ENCODE data around the gene KCNE5.
"Not testable (repeated sequence)": the region's sequence is repeated elsewhere in the genome, so short reads cannot be mapped to it uniquely, and the experiment has no call there.

Gene KCNE5, protein sequence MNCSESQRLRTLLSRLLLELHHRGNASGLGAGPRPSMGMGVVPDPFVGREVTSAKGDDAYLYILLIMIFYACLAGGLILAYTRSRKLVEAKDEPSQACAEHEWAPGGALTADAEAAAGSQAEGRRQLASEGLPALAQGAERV
- long read RNA-seq, donor 1, transcript KCNE5-201 (1 exons, 1,473 nt): major isoform, 5 of 5 reads
- long read RNA-seq, donor 1, partial matches to known transcripts: 0 of 5 reads
- long read RNA-seq, donor 1, other reads (novel, unspliced or antisense): 0 of 5 reads
- long read RNA-seq, donor 2, partial matches to known transcripts: 0 of 1 reads
- long read RNA-seq, donor 2, other reads (novel, unspliced or antisense): 0 of 1 reads
- long read RNA-seq, donor 3, partial matches to known transcripts: 0 of 2 reads
- long read RNA-seq, donor 3, other reads (novel, unspliced or antisense): 0 of 2 reads
- long read RNA-seq, donor 4, partial matches to known transcripts: 0 of 4 reads
- long read RNA-seq, donor 4, other reads (novel, unspliced or antisense): 0 of 4 reads
- long read RNA-seq, donor 5, transcript KCNE5-201 (1 exons, 1,473 nt): major isoform, 6 of 6 reads
- long read RNA-seq, donor 5, partial matches to known transcripts: 0 of 6 reads
- long read RNA-seq, donor 5, other reads (novel, unspliced or antisense): 0 of 6 reads
- long read RNA-seq, donor 6, partial matches to known transcripts: 0 of 4 reads
- long read RNA-seq, donor 6, other reads (novel, unspliced or antisense): 0 of 4 reads
- long read RNA-seq, donor 7, transcript KCNE5-201 (1 exons, 1,473 nt): major isoform, 12 of 12 reads
- long read RNA-seq, donor 7, partial matches to known transcripts: 0 of 12 reads
- long read RNA-seq, donor 7, other reads (novel, unspliced or antisense): 0 of 12 reads
- long read RNA-seq, donor 8, transcript KCNE5-201 (1 exons, 1,473 nt): major isoform, 6 of 6 reads
- long read RNA-seq, donor 8, partial matches to known transcripts: 0 of 6 reads
- long read RNA-seq, donor 8, other reads (novel, unspliced or antisense): 0 of 6 reads

DNA sequence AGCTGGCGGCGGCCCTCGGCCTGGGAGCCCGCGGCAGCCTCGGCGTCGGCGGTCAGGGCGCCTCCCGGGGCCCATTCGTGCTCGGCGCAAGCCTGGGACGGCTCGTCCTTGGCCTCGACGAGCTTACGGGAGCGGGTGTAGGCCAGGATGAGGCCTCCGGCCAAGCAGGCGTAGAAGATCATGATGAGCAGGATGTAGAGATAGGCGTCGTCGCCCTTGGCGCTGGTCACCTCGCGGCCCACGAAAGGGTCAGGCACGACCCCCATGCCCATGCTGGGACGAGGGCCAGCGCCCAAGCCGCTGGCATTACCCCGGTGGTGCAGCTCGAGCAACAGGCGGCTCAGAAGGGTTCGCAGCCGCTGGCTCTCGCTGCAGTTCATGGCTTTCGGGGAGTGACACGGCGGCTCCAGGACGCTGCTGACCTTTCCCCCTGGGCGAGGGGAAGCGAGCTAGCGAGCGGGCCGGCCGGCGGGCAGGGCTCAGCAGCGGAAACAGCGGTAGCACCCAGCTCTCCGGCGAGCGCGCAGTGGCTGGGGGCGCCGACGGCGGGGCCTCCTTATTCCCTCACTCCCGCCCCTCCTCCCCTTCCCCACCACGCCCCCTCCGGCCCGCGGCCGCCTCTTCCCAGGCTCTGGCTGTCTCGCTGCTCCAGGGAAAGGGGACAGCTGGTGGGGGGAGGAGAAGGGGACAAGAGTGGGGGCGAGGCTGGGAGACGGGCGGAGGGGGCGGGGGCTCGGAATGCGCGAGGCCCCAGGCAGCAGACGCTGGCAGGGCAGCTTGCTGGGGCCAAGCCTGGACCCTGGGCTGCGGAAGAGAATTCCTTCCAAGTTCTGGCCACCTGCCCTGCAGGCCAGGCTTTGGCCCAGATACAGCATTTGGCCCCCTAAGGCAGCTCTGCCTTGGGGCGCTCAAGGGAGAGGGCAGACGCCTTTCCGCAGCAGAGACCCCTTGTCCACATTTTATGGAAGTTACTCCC lies at the start of gene KCNE5:
Gene KCNE5, minus strand, starts transcription at position 532 of the 976 bp plus-strand sequence. Its CDS starts 152 bp downstream, at position 380.
- DNase-seq: peak; percentile 62

DNA sequence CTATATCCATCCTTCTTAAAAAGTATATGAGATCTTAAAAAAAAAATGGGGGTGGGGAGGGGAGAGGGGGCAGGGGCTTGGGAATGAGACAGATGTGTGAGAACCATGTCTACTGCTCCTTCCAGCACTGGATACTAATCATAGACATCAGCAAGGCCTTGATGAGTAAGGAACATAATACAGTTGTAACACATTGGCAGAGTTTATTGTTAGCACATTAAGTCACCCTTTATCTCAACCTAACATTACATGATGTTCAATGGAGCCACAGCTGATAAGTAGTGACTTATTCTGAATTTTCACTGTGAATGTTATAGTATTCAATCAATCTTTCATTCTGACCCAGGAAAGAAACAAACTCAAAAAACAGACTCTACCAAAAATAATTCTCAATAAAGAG lies 47.3 kb upstream of the KCNE5 start:
- no peak for DNase-seq

DNA sequence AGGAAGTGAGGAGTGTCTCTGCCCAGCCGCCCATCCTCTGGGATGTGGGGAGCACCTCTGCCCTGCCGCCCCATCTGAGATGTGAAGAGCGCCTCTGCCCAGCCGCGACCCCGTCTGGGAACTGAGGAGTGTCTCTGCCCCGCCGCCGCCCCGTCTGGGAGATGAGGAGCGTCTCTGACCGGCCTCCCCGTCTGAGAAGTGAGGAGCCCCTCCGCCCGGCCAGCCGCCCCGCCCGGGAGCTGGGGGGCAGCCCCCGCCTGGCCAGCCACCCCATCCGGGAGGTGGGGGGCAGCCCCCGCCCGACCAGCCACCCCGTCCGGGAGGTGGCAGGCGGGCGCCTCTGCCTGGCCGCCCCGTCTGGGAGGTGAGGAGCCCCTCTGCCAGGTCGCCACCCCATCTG lies 46.2 kb upstream of the KCNE5 start:
- not testable (repeated sequence) for DNase-seq

DNA sequence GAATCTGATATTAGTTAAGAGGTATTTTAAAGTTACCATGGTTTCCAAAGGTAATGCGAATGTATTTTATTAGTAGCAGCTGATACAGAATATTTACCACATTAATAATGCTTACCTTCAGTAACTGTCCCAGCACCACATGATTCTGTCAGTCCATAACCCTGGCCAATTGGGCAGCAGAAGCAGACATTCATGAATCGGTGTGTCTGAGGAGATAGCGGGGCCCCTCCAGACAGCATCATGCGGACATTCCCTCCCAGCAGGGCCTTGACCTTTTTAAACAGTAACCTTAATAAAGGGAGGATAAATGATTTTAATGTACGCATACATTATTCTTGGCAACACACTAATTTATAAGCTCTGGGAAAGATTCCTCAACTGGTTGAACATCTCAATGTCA lies 43.0 kb upstream of the KCNE5 start:
- DNase-seq: no peak

DNA sequence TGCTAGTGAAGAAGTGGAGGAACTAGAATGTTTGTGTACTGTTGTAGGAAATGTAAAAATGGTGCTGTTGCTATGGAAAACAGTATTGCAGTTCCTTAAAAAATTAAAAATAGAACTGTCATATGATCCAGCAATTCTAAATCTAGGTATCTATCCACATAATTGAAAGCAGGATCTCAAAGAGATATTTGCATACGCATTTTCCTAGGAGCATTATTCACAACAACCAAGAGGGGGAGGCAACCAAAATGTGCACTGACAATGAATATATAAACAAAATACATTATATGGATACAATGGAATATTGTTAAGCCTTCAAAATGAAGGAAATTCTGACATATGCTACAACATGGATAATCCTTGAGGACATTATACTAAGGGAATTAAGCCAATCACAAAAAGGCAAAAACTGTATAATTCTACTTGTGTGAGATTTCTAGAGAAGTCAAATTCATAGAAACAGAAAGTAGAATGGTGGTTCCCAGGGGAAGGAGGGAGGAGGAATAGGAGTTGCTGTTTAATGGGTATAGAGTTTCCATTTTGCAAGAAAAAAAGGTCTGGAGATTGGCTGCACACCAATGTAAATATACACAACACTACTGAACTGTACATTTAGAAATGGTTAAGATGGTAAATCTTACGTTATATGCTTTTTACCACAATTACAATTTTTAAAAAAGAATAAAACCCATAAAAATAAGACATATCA lies 35.6 kb upstream of the KCNE5 start:
- no peak for DNase-seq

DNA sequence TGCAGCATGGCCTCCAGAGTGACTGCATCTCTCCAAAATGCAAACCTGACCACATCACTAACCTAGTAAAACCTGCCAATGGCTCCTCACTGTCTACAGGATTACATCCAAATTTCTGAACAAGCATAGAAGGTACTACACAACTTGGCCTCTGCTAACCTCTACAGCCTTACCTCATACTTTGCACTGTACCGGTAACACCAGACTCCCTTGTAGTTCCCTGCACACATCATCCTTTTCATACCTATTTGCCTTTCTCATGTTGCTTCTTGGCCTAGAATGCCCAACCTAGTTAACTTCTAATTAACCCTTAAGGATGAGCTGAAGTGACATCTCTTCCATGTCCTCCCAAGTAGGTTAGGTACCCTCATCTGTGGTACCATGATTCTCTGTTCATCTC lies 33.4 kb upstream of the KCNE5 start:
- no peak for DNase-seq

DNA sequence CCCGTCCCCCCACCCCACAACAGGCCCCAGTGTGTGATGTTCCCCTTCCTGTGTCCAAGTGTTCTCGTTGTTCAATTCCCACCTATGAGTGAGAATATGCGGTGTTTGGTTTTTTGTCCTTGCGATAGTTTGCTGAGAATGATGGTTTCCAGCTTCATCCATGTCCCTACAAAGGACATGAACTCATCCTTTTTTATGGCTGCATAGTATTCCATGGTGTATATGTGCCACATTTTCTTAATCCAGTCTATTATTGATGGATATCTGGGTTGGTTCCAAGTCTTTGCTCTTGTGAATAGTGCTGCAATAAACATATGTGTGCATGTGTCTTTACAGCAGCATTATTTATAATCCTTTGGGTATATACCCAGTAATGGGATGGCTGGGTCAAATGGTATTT lies 32.4 kb upstream of the KCNE5 start:
- DNase-seq: not testable (repeated sequence)

DNA sequence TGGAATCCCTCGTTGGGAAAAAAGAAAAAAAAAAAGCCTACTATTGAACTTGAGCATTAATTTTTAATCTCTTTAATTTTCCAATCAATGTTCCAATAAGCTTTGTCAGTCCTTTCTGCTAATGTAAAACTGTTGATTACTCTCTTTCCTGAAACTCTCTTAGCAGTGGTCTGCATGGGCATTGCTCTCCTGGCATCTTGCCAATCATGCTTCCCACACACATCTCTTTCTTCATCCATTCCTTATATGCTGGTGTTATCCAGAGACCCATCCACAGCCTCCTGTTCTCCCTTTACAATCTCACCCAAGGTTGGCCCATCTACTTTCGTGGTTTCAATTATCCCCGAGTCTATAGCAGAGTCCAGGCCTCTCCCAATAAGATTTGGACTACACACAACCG lies 31.8 kb upstream of the KCNE5 start:
- DNase-seq: no peak

DNA sequence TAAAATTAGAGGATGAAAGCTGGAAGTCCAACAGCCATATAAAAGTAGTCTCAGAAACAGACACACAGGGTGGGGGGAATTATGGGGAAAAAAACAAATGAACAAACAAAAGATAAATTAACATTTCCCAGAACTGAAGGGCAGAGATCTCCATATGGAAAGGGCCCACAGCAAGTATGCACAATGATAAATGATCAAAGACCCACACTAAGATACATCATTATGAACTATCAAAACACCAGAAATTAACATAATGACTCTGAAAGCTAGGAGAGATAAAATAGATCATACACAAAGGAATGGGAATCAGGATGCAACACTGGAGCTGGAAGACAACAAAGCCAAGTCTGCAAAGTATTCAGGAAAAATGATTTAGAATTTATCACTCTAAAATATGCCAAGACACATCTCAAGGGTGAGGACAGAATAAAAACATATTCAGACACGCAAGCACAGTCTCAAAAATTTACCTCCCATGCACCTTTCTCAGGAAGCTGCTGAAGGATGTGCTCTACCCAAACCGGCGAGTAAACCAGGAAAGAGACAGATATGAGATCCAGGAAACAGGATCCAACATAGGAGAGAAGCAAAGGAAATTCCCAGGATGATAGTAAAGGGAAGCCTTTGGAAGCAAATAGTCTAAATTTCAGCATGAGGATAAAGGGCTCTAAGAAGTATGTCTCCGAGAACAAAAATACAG lies 30.7 kb upstream of the KCNE5 start:
- DNase-seq: no peak

DNA sequence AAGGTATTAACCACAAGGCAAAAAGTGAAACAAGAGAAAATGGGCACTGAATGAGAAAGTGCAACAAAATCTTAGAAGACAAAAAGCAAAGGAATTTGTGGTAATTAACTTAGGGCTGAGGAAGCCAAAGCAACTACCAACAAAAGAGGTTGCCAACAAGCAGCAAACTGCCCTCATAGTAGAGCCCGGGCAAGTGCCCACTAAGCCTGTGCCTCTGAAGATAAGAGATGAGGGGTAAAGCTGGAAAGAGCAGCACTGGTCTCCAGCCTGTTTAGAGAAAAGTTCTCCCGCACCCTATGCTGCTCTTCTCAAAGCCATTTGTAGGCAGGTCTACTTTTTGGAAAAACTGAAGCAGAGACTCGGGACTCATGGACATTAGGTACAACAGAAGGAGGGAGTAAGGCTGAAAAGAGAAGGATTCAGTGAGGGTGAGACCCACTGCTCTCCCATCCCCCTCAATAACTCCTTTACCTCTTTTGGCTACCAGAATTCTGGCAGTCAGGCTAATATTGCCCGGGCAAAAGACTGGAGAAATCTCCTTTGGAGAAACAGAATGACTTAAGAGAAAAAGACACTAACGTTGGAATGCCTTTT lies 29.6 kb upstream of the KCNE5 start:
- DNase-seq: no peak

DNA sequence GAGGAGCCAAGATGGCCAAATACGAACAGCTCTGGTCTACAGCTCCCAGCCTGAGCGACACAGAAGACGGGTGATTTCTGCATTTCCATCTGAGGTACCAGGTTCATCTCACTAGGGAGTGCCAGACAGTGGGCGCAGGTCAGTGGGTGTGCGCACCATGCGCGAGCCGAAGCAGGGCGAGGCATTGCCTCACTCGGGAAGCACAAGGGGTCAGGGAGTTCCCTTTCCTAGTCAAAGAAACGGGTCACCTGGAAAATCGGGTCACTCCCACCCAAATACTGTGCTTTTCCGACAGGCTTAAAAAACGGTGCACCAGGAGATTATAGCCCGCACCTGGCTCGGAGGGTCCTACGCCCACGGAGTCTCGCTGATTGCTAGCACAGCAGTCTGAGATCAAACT lies 19.7 kb upstream of the KCNE5 start:
- DNase-seq: not testable (repeated sequence)

DNA sequence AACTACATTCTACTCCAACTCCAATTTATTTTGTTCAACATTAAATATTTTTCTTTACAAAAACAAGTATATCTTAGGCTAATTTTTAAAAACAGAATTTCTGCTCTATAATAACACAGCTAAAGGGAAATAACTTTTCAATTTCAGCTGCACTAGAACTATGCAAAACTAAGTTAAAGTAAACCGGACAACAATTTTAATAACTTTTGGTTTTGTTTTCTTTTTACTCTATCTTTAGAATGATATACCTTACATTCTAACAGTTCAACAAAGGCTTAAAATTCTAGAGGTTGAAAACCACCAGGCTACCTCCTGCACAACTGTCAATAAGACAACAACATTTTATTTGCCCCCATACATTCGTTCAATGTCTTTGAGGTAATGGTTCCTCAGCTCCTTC lies 18.7 kb upstream of the KCNE5 start:
- DNase-seq: no peak

DNA sequence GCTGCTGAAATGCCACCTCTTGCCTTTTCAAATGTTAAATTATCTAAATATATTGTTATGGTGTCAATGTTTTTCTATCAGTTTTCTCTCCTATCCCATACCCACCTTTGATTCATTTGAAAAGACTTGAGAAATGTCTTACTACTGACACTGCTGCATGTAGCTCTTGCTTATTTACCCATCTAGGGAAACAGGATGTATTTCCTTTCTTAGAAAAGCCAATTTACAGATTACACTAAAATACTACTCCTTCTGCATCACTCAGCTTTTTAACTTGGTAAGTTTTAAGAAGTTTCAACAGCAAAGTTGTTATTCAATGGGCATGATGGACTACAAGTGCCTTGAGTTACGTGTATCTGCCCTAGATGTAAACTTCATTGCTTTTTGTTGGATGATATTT lies 13.2 kb upstream of the KCNE5 start:
- no peak for DNase-seq

DNA sequence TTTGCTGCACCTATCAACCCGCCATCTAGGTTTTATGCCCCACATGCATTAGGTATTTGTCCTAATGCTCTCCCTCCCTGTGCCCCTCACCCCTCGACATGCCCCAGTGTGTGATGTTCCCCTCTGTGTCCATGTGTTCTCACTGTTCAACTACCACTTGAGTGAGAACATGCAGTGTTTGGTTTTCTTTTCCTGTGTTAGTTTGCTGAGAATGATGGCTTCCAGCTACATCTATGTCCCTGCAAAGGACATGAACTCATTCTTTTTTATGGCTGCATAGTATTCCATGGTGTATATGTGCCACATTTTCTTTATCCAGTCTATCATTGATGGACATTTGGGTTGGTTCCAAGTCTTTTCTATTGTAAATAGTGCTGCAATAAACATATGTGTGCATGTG lies 12.5 kb upstream of the KCNE5 start:
- DNase-seq: not testable (repeated sequence)

DNA sequence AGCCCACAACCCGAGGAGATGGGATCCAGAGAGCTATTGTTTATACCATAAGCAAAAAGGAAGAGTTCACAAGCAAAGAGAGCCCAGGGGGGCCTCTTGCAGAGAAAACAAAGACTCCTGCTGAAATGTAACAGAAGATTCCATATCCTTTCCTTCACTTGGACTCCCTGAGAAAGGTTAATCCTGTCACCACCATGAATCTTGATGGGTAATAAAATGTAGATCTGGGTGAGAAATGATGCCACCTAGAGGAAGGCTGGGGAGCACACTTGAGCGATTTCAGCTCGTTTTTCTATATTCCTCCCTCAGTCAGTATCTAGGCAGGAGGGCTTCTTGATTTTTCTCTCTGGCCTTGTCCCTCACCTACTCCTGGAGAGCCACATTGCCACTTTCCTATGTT lies 10.2 kb upstream of the KCNE5 start:
- no peak for DNase-seq

DNA sequence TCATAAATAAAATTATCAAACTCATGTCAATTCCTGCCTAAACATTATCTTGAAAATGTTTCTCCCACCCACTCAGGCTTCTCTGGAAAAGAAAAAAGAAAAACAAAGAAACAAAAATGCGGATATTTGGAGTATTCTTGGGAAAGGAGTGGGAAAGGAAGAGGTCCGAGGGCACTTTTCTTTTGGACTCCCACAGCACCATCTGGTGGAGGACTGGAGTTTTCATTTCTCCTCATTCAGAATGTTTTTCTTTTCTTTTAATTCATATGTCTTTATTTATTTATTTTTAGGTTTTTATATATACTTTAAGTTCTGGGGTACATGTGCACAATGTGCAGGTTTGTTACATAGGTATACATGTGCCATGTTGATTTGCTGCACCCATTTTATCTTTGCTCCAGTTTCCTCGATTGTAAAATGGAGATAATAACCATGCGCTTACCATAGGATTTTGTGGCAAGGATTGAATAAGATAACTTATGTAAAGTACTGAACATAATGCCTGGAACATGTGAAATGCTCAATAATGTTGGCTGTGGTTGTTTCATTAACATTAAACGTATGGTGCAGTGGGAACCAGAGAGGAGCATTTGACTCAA lies 8.0 kb upstream of the KCNE5 start:
- DNase-seq: no peak

DNA sequence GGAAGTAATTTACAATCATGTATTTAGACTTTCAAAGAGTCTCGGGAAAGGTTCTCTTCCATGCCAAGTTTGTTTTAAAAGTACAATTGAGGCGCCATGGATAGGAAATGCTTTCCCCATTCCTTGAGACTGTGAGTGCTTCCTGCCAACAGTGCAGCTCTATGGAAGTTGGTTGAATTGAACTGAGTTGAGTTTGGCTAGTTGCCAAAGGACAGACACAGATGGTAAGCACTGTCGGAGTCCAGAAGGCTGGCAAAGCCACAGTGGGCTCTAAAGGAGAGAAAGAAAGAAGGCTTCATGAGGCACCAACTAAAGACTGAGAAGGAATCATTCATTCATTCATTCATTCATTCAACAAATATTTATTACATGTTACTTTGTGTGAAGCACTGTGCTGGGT lies 4.3 kb upstream of the KCNE5 start:
- DNase-seq: no peak

DNA sequence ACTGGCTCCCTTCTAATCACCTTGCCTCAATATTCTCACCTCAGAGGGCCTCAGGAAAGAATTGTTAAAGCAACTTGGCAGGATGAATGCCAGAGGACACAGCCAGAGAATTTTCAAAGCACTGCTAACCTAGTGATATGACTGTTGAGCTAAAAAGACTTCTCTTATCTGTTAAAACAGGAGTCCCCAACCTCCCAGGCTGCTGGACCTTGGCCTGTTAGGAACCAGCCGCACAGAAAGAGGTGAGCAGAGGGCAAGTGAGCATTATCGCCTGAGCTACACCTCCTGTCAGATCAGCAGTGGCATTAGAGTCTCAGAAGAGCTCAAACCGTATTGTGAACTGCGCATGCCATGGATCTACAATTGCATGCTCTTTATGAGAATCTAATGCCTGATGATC lies 1.7 kb upstream of the KCNE5 start:
- no peak for DNase-seq

DNA sequence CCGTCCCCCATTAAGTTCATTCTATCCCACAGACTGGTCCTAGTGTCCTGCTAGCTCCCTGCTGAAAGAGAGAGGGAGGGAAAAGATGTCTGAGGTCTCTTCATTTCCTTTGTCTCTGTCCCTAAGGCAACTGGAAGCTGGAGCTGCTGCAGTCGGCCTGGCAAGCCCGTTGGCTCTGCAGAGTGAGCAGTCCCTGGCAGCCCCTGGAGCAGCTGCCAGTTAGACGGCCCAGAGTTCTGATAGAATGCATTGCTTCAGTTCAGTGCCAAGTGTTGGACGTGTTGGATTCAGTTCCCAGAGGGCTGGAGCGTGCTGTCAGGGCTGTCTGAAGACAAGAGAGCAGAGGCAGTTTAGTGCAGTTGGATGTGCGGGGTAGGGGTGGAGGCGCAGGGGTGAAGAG lies 975 bp downstream of the KCNE5 start:
- peak; percentile 23 for DNase-seq

DNA sequence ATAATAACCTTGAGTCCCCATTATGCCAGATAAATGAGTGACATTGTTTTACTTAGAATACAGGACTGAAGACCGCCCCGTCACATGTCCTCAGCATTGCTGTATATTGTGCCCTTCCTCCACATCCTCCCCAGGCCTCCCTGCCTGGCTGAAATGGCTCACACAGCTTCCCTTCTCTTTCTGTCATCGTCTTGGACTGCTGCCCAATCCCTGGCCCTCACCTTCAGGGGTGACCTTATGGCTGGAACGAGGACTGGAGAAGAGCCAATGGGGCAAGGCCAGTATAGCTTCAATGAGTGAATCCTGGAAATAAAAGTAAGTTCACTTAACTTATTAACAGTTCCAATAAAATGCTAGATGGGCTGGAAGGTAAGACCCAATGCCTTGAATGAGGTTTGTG lies 2.7 kb downstream of the KCNE5 start:
- DNase-seq: no peak
